HG02610 (cell line): ENCODE measurements around the gene SFXN5.
"Not testable (repeated sequence)": the region's sequence is repeated elsewhere in the genome, so short reads cannot be mapped to it uniquely, and the experiment has no call there.

Experiments
- ATAC-seq: cut with Tn5 transposase; IDR thresholded peaks from one replicate; pipeline ENCODE4 v1.9.1; 2021; ENCODE audit warnings: mild to moderate bottlenecking, moderate library complexity; ENCODE audit not compliant: unreplicated experiment

Gene SFXN5

GRCh38 chr2:73101626-73102256, 30.2 kb upstream of the SFXN5 start:
- ATAC-seq, result no peak

- no peak for ATAC-seq
These were observed 29.4 kb upstream of the SFXN5 start for GRCh38 chr2:73100956-73101355.

- no peak for ATAC-seq
These were observed 28.0 kb upstream of the SFXN5 start for GRCh38 chr2:73099486-73099885.

GRCh38 chr2:73095910-73096309, 24.4 kb upstream of the SFXN5 start:
- no peak for ATAC-seq

- not testable (repeated sequence) for ATAC-seq
These were observed 22.2 kb upstream of the SFXN5 start for GRCh38 chr2:73093601-73094218.

- no peak for ATAC-seq
These were observed 20.8 kb upstream of the SFXN5 start for GRCh38 chr2:73092146-73092783.

- no peak for ATAC-seq
These were observed 20.2 kb upstream of the SFXN5 start for GRCh38 chr2:73091696-73092095.

GRCh38 chr2:73091164-73091563, 19.7 kb upstream of the SFXN5 start:
- no peak for ATAC-seq

GRCh38 chr2:73089270-73090030, 17.9 kb upstream of the SFXN5 start:
- no peak for ATAC-seq

GRCh38 chr2:73088703-73089102, 17.2 kb upstream of the SFXN5 start:
- no peak for ATAC-seq

GRCh38 chr2:73088211-73088610, 16.7 kb upstream of the SFXN5 start:
- no peak for ATAC-seq

GRCh38 chr2:73087311-73087710, 15.8 kb upstream of the SFXN5 start:
- no peak for ATAC-seq

GRCh38 chr2:73085691-73086090, 14.2 kb upstream of the SFXN5 start:
- ATAC-seq, result peak; percentile 79

GRCh38 chr2:73084971-73085370, 13.5 kb upstream of the SFXN5 start:
- no peak for ATAC-seq

GRCh38 chr2:73083886-73084800, 12.6 kb upstream of the SFXN5 start:
- no peak for ATAC-seq

- no peak for ATAC-seq
These were observed 11.3 kb upstream of the SFXN5 start for GRCh38 chr2:73082523-73083410.

GRCh38 chr2:73081181-73081671, 9.7 kb upstream of the SFXN5 start:
- ATAC-seq, result no peak

- ATAC-seq, result no peak
These were observed 9.0 kb upstream of the SFXN5 start for GRCh38 chr2:73080321-73081131.

GRCh38 chr2:73079636-73080035, 8.1 kb upstream of the SFXN5 start:
- no peak for ATAC-seq
